NCI-H524 (cell line): ENCODE data around the gene MAGEA9.
"Not testable (repeated sequence)": the region's sequence is repeated elsewhere in the genome, so short reads cannot be mapped to it uniquely, and the experiment has no call there.

Experiments used
- DNase-seq, 2 experiments: peaks; one replicate each; lab custom pipeline; 2025; lab: John Stamatoyannopoulos, UW

The MAGEA9 gene

GRCh38 chrX:149781727-149782126 lies at the start of gene MAGEA9:
TSS of gene MAGEA9 (plus strand) at chrX:149781930. CDS start at chrX:149786211, 4,281 bp downstream.
- DNase-seq = not testable (repeated sequence)

- not testable (repeated sequence) for DNase-seq
Measured at GRCh38 chrX:149742269-149742668, 39.5 kb upstream of the MAGEA9 start.

GRCh38 chrX:149746390-149747007 lies 35.2 kb upstream of the MAGEA9 start:
- not testable (repeated sequence) for DNase-seq

DNA sequence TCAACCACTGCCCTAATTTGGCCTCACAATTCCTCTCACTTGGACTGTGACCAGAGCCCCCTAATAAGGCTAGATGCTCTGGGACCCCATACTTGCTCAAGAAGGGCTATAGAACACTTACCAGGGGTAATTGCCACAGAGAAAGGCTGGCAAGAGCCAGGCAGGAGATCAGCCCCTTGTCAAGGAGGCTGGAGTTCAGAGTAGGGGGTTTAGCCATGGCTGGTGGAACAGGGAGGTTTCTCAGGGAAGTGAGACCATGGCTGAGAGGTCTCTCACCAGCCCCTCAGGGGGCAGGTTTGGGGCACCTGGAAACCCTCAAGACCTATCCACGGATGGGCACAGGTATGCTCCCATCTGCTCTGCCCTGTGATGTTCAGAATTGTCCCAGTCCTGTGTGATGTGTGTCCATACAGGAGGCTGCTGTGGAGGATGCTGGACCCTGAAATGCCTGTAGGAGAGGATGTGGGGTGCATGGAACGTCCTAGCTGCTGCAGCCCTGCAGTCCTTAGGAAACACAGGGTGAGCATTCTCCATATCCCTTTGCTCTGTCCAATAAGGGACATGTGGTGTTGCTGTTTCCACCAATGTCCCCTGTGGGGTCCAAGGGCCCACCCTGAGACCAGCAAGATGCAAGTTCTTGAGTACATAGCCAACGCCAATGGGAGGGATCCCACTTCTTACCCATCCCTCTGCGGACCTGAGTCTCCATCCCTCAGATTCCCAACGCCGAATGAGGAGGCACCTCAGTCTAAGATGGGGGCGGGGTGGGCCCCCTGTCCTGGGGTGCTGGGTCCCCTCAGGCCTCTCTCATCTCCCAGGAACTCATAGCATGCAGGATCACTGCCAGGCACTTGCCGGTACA lies 24.3 kb upstream of the MAGEA9 start:
- DNase-seq = no peak

DNA sequence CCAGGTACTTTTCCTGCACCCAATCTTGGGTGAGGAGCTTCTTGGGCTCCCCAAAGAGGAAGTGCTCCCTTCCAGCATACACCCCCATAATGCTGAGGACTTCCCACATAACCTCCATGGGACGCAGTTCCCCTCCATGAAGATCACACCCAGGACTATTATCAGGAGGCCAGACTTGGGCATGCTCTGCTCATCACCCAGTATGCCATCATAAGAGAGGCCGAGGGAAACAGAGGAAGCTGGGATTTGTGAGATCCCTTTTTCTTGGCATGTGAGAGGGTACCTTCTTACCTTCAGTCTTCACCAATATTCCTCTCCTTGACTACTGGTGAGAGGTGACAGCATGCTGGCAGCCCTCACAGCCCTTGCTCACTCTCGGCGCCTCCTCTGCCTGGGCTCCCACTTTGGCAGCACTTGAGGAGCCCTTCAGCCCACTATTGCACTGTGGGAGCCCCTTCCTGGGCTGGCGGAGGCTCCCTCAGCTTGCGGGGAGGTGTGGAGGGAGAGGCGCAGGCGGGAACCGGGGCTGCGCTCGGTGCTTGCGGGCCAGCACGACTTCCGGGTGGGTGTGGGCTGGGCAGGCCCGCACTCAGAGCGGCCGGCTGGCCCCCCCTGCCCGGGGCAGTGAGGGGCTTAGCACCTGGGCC lies 23.5 kb upstream of the MAGEA9 start:
- no peak for DNase-seq

GRCh38 chrX:149758715-149759078 lies 23.0 kb upstream of the MAGEA9 start:
- not testable (repeated sequence) for DNase-seq

- DNase-seq = no peak
Measured at GRCh38 chrX:149759824-149760223, 21.9 kb upstream of the MAGEA9 start.

- no peak for DNase-seq
Measured at GRCh38 chrX:149760965-149761364, 20.8 kb upstream of the MAGEA9 start.

GRCh38 chrX:149761858-149762674 lies 19.7 kb upstream of the MAGEA9 start:
- not testable (repeated sequence) for DNase-seq

- no peak for DNase-seq
Measured at GRCh38 chrX:149762696-149763614, 18.8 kb upstream of the MAGEA9 start.

DNA sequence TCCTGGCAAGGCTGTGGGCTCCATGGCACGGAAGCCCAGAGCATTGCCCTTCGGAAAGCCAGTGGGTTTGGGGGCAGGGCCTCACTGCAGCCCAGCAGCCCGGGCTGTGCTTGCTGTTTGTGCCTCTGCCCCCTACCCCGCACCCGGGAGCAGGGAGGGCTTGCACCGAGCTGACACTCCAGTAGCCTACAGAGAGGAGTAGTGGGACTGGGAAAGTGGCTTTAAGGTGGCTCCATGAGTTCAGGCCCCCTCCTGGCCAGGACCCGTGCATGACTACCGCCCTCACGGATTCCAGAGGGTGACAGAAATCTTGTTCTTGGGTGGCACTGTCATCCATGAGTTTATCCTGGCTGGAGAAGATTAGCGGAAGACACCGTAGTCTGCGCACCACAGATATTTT lies 11.4 kb upstream of the MAGEA9 start:
- not testable (repeated sequence) for DNase-seq

GRCh38 chrX:149773026-149773425 lies 8.7 kb upstream of the MAGEA9 start:
- DNase-seq = not testable (repeated sequence)

GRCh38 chrX:149773768-149774167 lies 8.0 kb upstream of the MAGEA9 start, which contains the start of gene HSFX1:
TSS of gene HSFX1 (plus strand) at chrX:149774068. CDS start at chrX:149774682, 614 bp downstream.
- not testable (repeated sequence) for DNase-seq

GRCh38 chrX:149777999-149778398 lies 3.7 kb upstream of the MAGEA9 start:
- DNase-seq = not testable (repeated sequence)

DNA sequence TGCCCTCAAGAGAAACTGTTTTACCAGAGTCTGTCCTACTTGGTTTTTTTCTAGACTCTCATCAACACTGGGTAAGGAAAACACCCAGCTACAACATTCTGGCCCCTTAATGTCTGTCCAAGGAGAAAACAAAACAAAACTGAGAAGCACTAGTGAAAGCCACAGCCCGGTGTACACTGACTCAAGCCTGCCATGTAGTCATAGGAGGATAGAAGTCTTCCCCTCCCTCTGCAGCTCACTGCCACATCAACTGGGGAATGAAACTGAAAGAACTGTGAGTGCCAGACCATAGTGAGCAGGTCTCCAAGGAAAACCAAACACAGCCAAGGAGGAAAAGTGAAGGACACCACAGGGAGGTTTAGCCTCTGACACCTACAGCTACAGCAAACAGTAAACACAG lies 13.8 kb downstream of the MAGEA9 start:
- not testable (repeated sequence) for DNase-seq

GRCh38 chrX:149799095-149799714 lies 17.5 kb downstream of the MAGEA9 start:
- no peak for DNase-seq

DNA sequence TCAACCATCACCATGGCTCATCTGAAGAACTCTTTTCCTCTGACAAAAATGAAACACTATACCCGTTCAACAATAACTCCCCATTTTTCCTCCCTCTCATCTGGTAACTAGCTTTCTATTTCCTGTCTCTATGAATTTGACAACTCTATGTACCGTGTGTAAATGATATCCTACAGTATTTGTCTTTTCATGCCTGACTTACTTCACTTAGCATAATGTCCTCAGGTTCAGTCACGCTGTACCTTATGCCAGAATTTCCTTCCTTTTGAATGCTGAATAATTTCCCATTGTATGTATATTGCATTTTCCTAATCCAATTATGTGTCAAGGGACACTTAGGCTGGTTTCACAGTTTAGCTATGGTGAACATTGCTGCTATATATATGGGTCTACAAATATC lies 18.2 kb downstream of the MAGEA9 start:
- peak in 1 of 2 experiments; percentile 21 for DNase-seq

DNA sequence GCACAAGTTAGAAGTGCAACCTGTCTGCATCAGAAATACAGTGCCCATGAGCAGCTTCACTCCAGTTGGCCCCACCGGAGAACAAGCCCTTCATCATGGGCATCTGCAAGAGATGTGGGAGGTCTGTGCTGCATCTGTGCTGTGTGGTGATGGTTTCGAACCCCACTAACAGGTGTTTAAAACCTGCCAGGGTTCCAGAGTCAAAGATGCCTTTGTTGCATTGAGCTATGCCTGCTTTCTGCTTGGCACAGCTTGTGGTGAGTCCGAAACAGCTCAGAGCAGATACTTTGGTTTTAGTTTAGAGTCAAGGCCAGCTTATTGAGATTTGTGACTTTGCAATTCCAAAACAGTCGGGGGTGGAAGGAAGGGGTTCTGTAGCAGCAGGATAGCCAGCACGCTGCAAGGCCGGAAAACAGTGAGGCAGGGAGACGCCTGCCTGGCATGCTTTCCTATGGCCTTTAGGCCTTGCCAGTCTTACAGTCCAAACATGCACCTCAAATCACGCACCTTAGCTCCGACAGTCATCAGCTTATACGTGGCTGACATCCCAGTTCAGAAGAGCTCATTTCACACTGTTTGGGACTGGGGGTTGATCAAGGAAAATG lies 21.8 kb downstream of the MAGEA9 start:
- DNase-seq = no peak

DNA sequence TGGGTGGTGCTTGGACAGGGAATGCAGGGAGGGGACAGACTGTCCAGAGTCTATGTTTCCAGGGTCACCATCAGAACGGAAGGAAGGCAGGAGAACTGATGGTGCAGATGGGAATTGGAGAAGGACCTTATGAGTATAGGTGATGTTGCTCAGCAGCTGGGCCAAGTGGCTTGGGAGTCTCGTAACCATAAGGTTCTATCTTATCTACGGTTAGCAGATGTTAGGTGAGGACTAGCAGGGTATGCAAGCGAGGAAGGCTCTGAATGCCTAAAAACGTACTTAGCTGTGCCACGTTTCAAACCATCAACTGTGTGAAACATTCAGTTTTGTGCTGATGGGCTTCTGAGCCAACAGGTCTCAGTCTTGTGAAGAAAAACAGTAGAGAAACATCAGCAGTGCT lies 22.4 kb downstream of the MAGEA9 start:
- DNase-seq = no peak
